HG03469 (cell line): Measurements from ENCODE around the gene HCFC1R1.

Experiments used
- ATAC-seq: cut with Tn5 transposase; IDR thresholded peaks from one replicate; pipeline ENCODE4 v1.9.1; 2021; ENCODE audit warnings: mild to moderate bottlenecking, moderate library complexity, moderate number of reproducible peaks; ENCODE audit not compliant: unreplicated experiment

HCFC1R1 gene

DNA sequence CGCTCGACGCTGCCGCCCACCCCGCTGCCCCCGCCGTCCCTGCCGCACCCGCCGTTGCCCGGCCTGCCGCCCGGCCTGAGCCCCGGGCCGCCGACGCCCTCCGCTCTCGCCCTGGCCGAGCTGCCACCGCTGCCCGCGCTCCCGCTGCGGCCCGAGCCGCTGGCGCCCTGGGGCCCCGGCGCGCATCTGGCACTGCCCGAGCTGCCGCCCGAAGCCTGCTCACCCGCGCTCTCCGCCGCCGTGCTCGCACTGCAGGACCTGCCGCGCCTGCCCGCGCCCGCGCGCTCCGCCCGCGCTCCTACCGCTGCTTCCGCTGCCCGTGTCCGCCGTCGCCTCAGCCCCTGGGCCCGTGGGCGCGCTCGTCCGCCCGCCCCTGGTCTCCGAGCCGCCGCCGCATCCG, 19.4 kb downstream of the HCFC1R1 start:
- ATAC-seq, result no peak

- ATAC-seq, result peak; percentile 87
Observed at GRCh38 chr16:3003582-3004270, 20.0 kb downstream of the HCFC1R1 start.

GRCh38 chr16:3001316-3001715, 22.4 kb downstream of the HCFC1R1 start:
- no peak for ATAC-seq

DNA sequence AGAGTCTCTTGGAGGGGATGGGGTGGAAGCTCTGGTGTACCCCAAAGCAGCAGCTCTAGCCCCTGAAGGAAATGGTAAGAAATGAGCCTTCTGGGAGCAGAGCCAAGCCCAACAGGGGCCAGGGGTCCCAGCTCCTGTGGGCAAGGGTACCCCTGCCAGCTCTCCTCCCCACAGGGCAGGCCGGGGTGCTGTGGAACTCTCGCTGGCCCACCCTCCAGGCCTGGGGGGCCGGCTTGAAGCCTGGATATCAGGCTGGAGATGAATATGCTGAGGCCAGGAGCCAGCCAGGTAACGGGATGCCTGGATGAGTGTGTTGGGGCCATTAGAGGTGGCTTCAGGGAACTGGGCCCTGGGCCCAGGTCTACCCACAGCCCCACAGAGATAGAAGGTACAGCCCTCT, 23.2 kb downstream of the HCFC1R1 start:
- no peak for ATAC-seq

GRCh38 chr16:2999929-3000328, 23.8 kb downstream of the HCFC1R1 start:
- no peak for ATAC-seq

DNA sequence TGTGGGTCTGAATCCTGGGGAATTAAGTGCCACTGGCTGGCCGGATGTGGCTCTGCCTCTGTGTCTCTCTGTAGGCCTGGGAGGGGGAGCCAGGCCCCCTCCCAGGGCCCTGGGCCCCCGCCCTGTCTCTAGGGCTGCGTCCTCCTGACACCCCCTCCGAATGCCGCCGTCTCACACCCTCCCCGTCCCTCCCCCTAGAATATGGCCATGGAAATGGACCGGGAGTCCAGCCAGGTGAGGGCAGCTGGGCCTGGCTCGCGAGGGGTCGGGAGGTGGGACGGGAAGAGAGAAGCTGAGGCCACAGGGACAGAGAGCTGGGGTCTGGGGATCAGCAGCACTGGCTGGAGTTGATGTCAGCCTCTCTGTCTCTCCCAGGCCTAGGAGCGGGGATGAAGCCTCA, 27.4 kb downstream of the HCFC1R1 start:
- ATAC-seq, result no peak

- ATAC-seq, result no peak
Observed at GRCh38 chr16:2992383-2993081, 31.2 kb downstream of the HCFC1R1 start.

DNA sequence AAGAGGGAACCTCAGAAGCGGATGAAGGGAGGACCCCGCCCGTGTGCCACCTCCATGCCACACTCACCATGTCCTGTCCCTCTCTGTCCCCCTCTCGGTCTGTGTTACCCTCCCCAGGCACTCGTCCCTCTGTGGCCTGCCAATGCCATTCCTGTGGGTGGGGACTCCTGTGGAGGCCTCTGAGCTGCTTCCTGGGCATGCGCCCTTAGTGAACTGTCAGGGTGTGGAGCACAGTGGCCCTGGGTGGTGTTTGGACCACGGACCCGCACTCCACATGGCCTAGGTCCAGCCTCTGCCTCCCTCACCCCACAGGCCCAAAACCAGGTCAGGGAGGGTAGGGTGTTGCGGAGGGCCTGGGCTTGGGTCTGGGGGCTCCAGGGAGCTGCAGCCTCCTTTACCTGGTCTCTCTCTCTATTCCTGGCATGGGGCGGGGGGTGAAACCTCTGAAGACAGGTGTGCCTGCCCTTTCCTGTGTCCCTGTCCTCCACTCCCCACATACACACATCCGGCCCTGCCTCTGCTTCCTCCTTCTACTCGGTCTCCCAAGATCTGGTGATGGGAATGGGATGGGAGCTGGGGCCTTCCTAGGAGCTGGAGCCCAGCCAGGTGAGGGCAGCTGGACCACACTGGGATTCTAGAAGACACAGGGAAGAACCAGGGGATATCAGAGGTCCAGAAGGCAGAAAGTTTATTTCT, 32.0 kb downstream of the HCFC1R1 start:
- no peak for ATAC-seq

GRCh38 chr16:2990891-2991290, 32.9 kb downstream of the HCFC1R1 start:
- ATAC-seq, result no peak

DNA sequence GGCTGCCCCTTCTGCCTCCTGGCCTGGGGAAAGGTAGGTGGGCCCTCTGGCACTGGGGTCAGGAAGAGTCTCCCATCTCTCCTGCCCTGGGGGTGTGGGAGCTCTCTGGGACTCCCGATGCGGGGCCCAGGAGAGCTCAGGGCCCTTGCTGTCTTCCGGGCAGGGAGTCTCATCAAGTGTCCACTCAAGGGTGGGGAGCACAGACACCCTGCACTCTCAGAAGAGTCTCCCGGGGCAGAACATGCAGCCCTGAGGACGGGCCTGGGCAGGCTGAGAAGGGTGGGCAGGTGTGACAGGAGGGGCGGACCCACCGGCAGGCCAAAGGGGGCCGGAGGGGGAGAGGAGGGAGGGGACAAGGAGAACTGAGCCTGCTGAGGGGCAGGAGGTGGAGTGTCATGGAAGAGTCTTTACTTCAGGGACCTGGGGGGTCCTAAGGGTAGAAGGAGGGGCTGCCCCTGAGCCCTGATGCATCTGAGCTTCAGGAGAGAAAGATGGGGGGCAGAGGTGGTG, 35.1 kb downstream of the HCFC1R1 start:
- no peak for ATAC-seq

- no peak for ATAC-seq
Observed at GRCh38 chr16:2987833-2988232, 35.9 kb downstream of the HCFC1R1 start.

GRCh38 chr16:2987286-2987685, 36.5 kb downstream of the HCFC1R1 start:
- ATAC-seq, result no peak

DNA sequence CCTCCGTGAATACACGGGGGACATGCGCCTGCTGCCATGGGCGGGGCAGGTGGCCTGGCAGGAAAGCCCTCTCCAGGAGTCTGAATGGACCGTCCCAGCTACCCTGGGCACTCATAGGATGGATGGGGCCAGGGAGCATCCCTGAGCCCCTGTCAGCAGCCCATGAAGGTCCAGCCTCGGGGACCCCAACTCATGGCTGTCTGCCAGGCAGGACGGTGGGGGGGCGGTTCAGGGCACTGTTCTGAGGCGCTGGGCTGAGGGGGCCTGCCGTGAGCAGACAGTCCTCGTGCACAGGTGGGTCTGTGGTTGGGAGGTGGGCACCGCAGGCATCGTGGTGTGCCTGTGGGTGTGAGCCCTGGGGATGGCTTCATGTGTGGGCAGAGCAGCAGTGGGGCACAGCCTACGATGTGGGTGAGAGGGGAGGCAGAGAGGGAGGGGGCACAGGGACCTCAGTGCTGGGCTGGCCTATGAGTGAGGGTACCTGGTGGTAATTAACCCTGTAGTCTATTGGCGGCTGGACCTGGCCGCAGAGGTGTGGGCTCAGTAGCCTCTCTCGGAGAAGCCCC, 37.0 kb downstream of the HCFC1R1 start:
- ATAC-seq, result no peak

- ATAC-seq, result no peak
Observed at GRCh38 chr16:2985893-2986355, 37.8 kb downstream of the HCFC1R1 start.

DNA sequence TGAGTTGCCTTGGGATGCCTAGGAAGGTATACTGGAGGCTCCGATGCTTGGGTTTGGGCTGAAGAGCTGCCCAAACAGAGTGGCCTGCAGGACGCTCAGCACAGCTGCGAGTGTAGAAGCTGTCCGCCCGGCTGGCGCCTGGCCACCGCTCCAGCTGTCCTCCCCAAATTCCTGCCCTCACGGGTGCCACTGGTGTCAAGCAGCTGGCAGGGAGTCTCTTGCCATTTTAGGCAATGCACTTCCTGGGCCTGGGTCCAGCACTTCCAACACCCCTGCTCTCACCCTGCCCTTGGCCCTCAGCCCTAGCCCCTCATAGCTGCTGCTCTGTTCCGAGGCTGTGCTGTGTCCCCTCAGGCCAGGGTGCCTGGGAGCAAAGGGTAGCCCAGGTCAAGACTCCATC, 38.3 kb downstream of the HCFC1R1 start:
- ATAC-seq, result no peak

DNA sequence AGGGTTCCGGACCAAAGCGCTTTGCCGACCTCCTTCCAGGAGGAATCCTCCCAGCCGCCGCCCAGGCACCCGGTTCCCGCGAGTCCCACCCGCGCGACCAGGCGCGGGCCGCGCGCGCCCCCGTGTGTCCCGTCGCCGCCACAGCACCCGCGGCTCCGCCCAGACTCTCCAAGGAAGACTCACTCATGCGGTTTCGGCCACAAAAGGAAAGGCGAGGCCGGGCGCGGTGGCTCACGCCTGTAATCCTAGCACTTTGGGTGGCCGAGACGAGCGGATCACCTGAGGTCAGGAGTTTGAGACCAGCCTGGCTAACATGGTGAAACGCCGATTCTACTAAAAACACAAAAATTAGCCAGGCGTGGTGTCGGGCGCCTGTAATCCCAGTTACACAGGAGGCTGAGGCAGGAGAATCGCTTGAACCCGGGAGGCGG, 40.0 kb downstream of the HCFC1R1 start:
- ATAC-seq, result no peak

- no peak for ATAC-seq
Observed at GRCh38 chr16:2982402-2982801, 41.3 kb downstream of the HCFC1R1 start.

DNA sequence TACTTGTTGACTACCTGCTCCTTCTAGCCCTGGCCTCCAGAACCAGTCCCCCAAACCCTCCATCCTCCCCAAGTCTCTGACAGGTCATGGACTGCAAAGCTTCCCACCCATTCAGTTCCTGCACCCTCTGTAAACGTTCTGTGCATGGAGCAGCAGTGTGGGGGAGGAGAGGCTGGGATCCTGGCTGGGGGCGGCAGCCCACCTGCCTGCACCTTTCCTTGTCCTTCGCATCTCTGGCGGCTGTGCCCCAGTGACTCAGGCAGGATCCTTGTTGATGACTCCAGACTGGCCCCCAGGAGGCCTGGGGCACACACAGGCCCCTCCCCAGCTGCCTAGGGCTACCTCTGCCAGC, 41.9 kb downstream of the HCFC1R1 start:
- no peak for ATAC-seq

DNA sequence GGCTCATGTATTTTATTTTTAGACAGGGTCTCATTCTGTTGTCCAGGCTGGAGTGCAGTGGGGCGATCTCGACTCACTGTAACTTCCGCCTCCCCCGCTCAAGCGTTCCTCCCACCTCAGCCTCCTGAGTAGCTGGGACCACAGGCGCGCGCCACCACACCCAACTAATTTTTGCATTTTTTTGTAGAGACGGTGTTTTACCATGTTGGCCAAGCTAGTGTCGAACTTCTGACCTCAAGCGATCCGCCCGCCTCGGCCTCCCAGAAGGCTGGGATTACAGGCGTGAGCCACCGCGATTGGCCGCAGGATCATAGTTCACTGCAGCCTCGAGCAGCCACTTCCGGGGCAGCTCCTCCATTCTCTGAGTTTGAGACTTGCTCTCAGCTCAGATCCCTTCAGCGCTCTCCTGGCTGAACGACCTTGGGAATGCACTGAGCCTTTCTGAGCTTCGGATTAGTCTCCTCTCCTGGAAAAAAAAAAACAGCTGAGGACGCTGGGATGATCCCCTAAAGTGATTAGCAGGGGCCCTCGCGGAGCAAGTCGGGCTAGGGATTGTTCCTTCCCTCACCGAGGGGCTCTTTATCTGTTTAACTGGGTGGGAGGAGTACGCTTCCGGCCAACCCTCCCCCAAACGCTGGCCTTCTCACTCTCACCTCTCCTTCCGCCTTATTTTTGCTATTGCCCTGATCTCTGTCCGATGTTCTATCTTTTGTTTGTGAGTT, 42.4 kb downstream of the HCFC1R1 start:
- no peak for ATAC-seq

DNA sequence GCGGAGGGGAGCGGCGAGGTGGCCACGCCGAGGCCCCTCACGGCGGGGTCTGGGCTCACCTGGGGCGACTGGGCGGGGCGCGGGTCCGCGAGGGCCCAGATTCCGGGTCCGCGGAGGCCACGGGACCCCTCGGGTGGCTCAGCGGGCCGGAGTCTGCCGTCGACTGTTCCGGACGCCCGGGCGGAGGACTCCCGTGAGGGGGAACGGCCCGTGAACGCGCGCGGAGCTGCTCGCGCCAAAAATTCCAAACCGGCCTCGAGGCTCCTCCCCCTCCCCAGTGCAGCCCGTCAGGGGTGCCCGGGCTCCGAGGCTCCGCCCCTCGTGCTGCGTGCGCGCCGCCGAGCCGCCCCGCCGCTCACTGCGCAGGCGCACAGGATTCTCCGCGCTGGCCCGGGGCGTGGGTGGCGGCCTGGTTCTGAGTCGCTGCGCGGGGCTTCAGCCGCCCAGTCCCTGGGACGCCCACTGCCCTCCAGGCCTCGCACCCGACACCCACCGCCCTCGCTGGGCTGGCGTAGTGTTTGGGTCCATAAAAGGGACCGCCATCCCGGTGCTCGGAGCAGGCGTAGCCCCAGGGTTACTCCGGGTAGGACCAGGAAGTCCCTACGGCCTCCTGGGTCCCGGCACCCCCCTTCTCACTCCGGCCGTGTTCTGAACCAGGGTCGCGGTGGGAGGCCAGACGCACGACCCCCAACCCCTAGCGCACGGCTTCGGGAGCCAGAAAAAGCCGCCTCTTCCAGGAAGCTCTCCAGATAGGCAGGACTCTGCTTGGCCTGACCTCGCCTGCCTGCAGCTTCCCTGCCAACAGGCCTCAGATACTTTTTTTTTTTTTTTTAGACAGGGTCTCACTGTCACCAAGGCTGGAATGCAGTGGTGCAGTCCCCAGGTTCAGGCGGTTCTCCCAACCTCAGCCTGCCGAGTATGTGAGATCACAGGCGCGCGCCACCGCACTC, 43.2 kb downstream of the HCFC1R1 start, which contains the start of gene PKMYT1:
PKMYT1 (minus strand) TSS at position 220 of the 950 bp plus-strand sequence. CDS start 789 bp downstream, outside the sequence.
- ATAC-seq, result peak; percentile 57
